Measurements from ENCODE around the gene EPB41.

- TF ChIP-seq POLR2A (IDR thresholded peaks at IDR 0.05): no peak
- TF ChIP-seq CTCF (IDR thresholded peaks at IDR 0.05): no peak
Observed at GRCh38 chr1:28921286-28921869, 7.0 kb downstream of the EPB41 start.

All from prostate gland (tissue), 2 donors.